Panc1 (cell line): ENCODE measurements around the gene CELA3A. TPM values are rescaled to one million over a fixed set of nuclear protein-coding genes. Genes with fewer than 3 reads are reported as not detected.

Experiments
- ATAC-seq: fragments of 200-7000 bp; cut with Tn5 transposase; 2 replicates; pipeline ENCODE4 v1.9.1; 2020; ENCODE audit warnings: mild to moderate bottlenecking, moderate library complexity
- BruUV-seq: library from RNA; stranded (reverse); fragments of 400-500 nt; replicated peaks from 2 replicates; lab custom pipeline; 2021; lab: Mats Ljungman, UMichigan
- CTCF ChIA-PET: fragments of 300-600 bp; sonication (Branson Sonifier 250); formaldehyde crosslinking; loops from one replicate; lab custom pipeline; 2022; ENCODE audit warnings: antibody characterized with exemption; lab: Charles Lee
- POLR2A ChIA-PET: fragments of 300-600 bp; sonication (Branson Sonifier 250); formaldehyde crosslinking; loops from one replicate; lab custom pipeline; 2022; ENCODE audit warnings: antibody characterized with exemption; lab: Charles Lee
- DNase-seq: peaks from one replicate; pipeline ENCODE4 v3.0.0-alpha.2; 2010; ENCODE audit warnings: low read depth, low spot score
- H3K27ac ChIP-seq: 2 replicates; pipeline ENCODE4 v1.5.1; 2011; ENCODE audit warnings: mild to moderate bottlenecking, low read length, inconsistent platforms
- H3K27me3 ChIP-seq: fragments of 200-500 bp; sonication (Bioruptor generic); 2 replicates; pipeline ENCODE4 v1.6.0; 2014; ENCODE audit warnings: low read length, inconsistent platforms; ENCODE audit not compliant: control insufficient read depth, insufficient read depth
- H3K36me3 ChIP-seq: fragments of 200-500 bp; sonication (Bioruptor generic); 2 replicates; pipeline ENCODE4 v1.5.1; 2014; ENCODE audit warnings: inconsistent platforms, mild to moderate bottlenecking, low read length, moderate library complexity; ENCODE audit not compliant: control insufficient read depth, insufficient read depth
- H3K4me1 ChIP-seq: 2 replicates; pipeline ENCODE4 v1.5.1; 2011; ENCODE audit warnings: inconsistent platforms, mild to moderate bottlenecking, low read length, moderate library complexity; ENCODE audit not compliant: control insufficient read depth, insufficient read depth
- H3K4me3 ChIP-seq, 2 experiments: 2 replicates each; pipeline ENCODE4 v1.5.1; 2011 to 2012; ENCODE audit warnings: low read depth in 2 of 2, low read length in 2 of 2, mild to moderate bottlenecking in 2 of 2, inconsistent platforms in 1 of 2, moderate library complexity in 1 of 2
- H3K9me3 ChIP-seq: fragments of 200-500 bp; sonication (Bioruptor generic); 2 replicates; pipeline ENCODE4 v1.5.1; 2014; ENCODE audit warnings: low read depth, mild to moderate bottlenecking, inconsistent platforms, low read length, moderate library complexity; ENCODE audit not compliant: control insufficient read depth, insufficient read depth
- CTCF ChIP-seq: fragments of 450-650 bp; IDR thresholded peaks from 2 replicates; pipeline ENCODE4 v1.5.1; 2017; ENCODE audit warnings: mild to moderate bottlenecking
- POLR2AphosphoS5 ChIP-seq: IDR thresholded peaks from 2 replicates; pipeline ENCODE4 v1.6.1; 2012; ENCODE audit warnings: mild to moderate bottlenecking, low read depth, low read length, moderate library complexity
- REST ChIP-seq, 2 experiments: IDR thresholded peaks; 2 replicates each; pipeline ENCODE4 v1.6.1; 2011 to 2012; ENCODE audit warnings: low read depth in 2 of 2, control low read depth in 1 of 2, low read length in 1 of 2, mild to moderate bottlenecking in 1 of 2, moderate library complexity in 1 of 2; ENCODE audit not compliant: insufficient read depth in 1 of 2
- SIN3A ChIP-seq: IDR thresholded peaks from 2 replicates; pipeline ENCODE4 v1.6.1; 2012; ENCODE audit warnings: low read depth, mild to moderate bottlenecking, low read length, moderate library complexity, borderline replicate concordance; ENCODE audit not compliant: insufficient read depth
- TCF7L2 ChIP-seq: IDR thresholded peaks from 2 replicates; pipeline ENCODE4 v1.6.1; 2011; ENCODE audit warnings: mild to moderate bottlenecking, low read depth, low read length, inconsistent platforms
- in situ Hi-C: cut with HindIII; loops from 2 replicates; pipeline ENCODE4 v1.10.0; 2016; ENCODE audit warnings: low sequenced_read_pairs, low pct_unique_long_range_greater_than_20kb
- intact Hi-C: fragments of 100-400 bp; cut with micrococcal nuclease; formaldehyde crosslinking; loops from one replicate; pipeline ENCODE4 v1.10.0; 2022; ENCODE audit not compliant: unreplicated experiment
- total RNA-seq: library from RNA; stranded (reverse); gene quantifications from one replicate; pipeline ENCODE4 v1.2.1, GENCODE V29; 2021; ENCODE audit not compliant: unreplicated experiment

Gene CELA3A
- total RNA-seq, 1 experiment from 2014 or later: 5.9 TPM

DNA sequence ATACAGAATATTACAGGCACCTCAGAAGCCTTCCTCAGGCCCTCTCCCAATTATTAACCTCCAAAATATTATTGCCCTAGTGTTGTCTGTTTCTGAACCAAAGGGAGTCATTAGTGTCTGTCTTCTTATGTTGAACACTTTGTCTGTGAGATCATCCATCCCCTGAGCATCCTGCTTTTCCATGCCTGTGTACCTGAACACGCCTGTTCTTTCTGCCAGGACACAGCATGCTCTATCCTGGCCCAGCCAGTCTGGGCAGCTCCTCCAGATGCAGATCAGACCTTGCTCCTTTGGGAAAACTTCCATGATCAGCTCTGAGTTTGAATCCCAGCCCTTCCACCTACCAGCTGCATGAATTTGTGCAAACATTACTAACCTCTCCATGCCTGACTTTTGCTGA lies 40.0 kb downstream of the CELA3A start:
- in situ Hi-C loops: no loop called here
- Histone ChIP-seq H3K27me3 (no peaks in the 10 kb centered on the region), H3K9me3 (no peaks in the 10 kb centered on the region), H3K27ac (no peak overlapping the region), H3K4me1 (no peaks in the 10 kb centered on the region), H3K36me3 (no peaks in the 10 kb centered on the region), H3K4me3 (no peak overlapping the region)
- no TSS peak for BruUV-seq
- CTCF ChIA-PET: no interaction called here
- POLR2A ChIA-PET: no interaction called here
- no peak for DNase-seq
- TF ChIP-seq POLR2AphosphoS5 (no peak), SIN3A (no peak), CTCF (no peak), TCF7L2 (no peak), REST (IDR thresholded peaks at IDR 0.05; ENCODE audit: insufficient read depth in 1 of 2, low read depth in 2 of 2, low read length in 1 of 2) (no peak)
- no peak for ATAC-seq
- intact Hi-C loops: no loop called here

- BruUV-seq: no TSS peak
- Histone ChIP-seq H3K27ac (no peak overlapping the region), H3K4me1 (no peaks in the 10 kb centered on the region), H3K4me3 (no peak overlapping the region), H3K36me3 (no peaks in the 10 kb centered on the region), H3K9me3 (no peaks in the 10 kb centered on the region), H3K27me3 (no peaks in the 10 kb centered on the region)
- intact Hi-C loops (no loop called here), in situ Hi-C loops (no loop called here)
- no peak for ATAC-seq
- no peak for DNase-seq
- TF ChIP-seq TCF7L2 (no peak), POLR2AphosphoS5 (no peak), CTCF (no peak), REST (IDR thresholded peaks at IDR 0.05; ENCODE audit: insufficient read depth in 1 of 2, low read depth in 2 of 2, low read length in 1 of 2) (no peak), SIN3A (no peak)
- ChIA-PET CTCF (interaction anchor here (0.6 kb wide), 1 partner anchor 39 kb away, joined by 3 read pairs; no protein-coding TSS in a partner anchor), POLR2A (no interaction called here)
Observed at GRCh38 chr1:22043198-22043769, 41.8 kb downstream of the CELA3A start.
